ENCODE data around the gene SPATA31A7.
"Not testable (repeated sequence)": the region's sequence is repeated elsewhere in the genome, so short reads cannot be mapped to it uniquely, and the experiment has no call there.

SPATA31A7 gene

DNA sequence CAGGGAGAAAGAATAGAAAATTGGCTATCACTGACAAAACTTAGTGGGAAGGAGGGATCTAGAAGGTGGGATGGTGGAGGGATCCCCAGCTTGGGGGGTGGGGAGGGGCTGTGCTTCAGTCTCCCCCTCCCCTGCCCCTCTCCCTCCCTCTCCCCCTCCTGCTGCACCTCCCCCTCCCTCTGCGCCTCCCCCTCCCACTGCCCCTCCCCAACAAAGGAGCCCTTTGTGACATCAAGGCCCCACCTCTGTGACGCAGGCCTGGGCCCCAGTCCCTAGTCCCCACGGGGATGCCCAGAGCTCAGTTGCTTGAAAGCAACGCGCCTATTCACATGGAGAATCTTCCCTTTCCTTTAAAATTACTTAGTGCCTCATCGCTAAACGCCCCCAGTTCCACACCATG lies at the start of gene SPATA31A7:
Gene SPATA31A7 (plus strand): TSS at position 301 of the 400 bp plus-strand sequence. CDS start 29 bp downstream, at position 330.
- not testable (repeated sequence) for H3K9ac ChIP-seq (ENCODE audit: low read length); H3K9me3 ChIP-seq (ENCODE audit: control insufficient read depth, low read length); H3K27me3 ChIP-seq (replicated peaks; ENCODE audit: control insufficient read depth, insufficient read depth, low read length); DNase-seq (ENCODE audit: low read depth); H3K4me1 ChIP-seq (ENCODE audit: control insufficient read depth, insufficient read depth, low read length); H3K36me3 ChIP-seq (ENCODE audit: control insufficient read depth, insufficient read depth, low read length, severe bottlenecking); H3K4me3 ChIP-seq (ENCODE audit: low read length)

- H3K27me3 ChIP-seq (replicated peaks; ENCODE audit: control insufficient read depth, insufficient read depth, low read length); H3K36me3 ChIP-seq (ENCODE audit: control insufficient read depth, insufficient read depth, low read length, severe bottlenecking): not testable (repeated sequence)
Observed at GRCh38 chr9:61226438-61226837, 36.6 kb downstream of the SPATA31A7 start.

More at GRCh38 chr9:61226438-61226837, 36.6 kb downstream of the SPATA31A7 start:
- not testable (repeated sequence) for H3K9me3 ChIP-seq (ENCODE audit: control insufficient read depth, low read length); H3K4me1 ChIP-seq (ENCODE audit: control insufficient read depth, insufficient read depth, low read length); H3K9ac ChIP-seq (ENCODE audit: low read length); DNase-seq (ENCODE audit: low read depth); H3K4me3 ChIP-seq (ENCODE audit: low read length)

Measured in adipocyte (in vitro differentiated cells).